H1 (cell line): ENCODE results near the gene U2AF1L4. TPM values are rescaled to one million over a fixed set of nuclear protein-coding genes. Genes with fewer than 3 reads are reported as not detected.

Source experiments
- CTCF ChIA-PET: fragments of 300-600 bp; sonication (Branson Sonifier 250); formaldehyde crosslinking; loops from one replicate; lab custom pipeline; 2021; ENCODE audit not compliant: partially characterized antibody; lab: Charles Lee
- POLR2A ChIA-PET: fragments of 300-600 bp; sonication (Branson Sonifier 250); formaldehyde crosslinking; loops from one replicate; lab custom pipeline; 2021; ENCODE audit warnings: inconsistent platforms; ENCODE audit not compliant: partially characterized antibody; lab: Charles Lee
- DNase-seq, 2 experiments: peaks; one replicate each; pipeline versions ENCODE4 v3.0.0 to v3.0.0-alpha.2; 2010 to 2022; ENCODE audit warnings: low spot score in 2 of 2, low read depth in 1 of 2, mixed read lengths in 1 of 2
- FAIRE-seq: peaks from 2 replicates; lab custom pipeline; 2011; peaks lifted over from hg19 to GRCh38; lab: Jason Lieb, UNC
- H2AFZ ChIP-seq: 2 replicates; pipeline ENCODE4 v1.8.1; 2012; ENCODE audit warnings: low read length, inconsistent platforms
- H2AK5ac ChIP-seq: 2 replicates; pipeline ENCODE4 v1.6.1; 2013; ENCODE audit warnings: low read depth, low read length
- H2BK120ac ChIP-seq: replicated peaks from 2 replicates; pipeline ENCODE3; 2013; ENCODE audit warnings: low read depth, low read length, inconsistent platforms
- H2BK12ac ChIP-seq: 2 replicates; pipeline ENCODE4 v1.6.1; 2013; ENCODE audit warnings: low read depth, low read length
- H2BK15ac ChIP-seq: 2 replicates; pipeline ENCODE4 v1.6.1; 2013; ENCODE audit warnings: low read length
- H2BK20ac ChIP-seq: 2 replicates; pipeline ENCODE4 v1.6.1; 2013; ENCODE audit warnings: low read length
- H2BK5ac ChIP-seq: 2 replicates; pipeline ENCODE4 v1.6.1; 2013; ENCODE audit warnings: low read depth, low read length
- H3K14ac ChIP-seq: 2 replicates; pipeline ENCODE4 v1.6.1; 2013; ENCODE audit warnings: inconsistent platforms; ENCODE audit not compliant: insufficient read length
- H3K18ac ChIP-seq: 2 replicates; pipeline ENCODE4 v1.6.1; 2013; ENCODE audit warnings: low read length; ENCODE audit errors: extremely low read depth
- H3K23ac ChIP-seq: 2 replicates; pipeline ENCODE4 v1.6.1; 2013; ENCODE audit warnings: inconsistent platforms; ENCODE audit not compliant: insufficient read length
- H3K23me2 ChIP-seq: 2 replicates; pipeline ENCODE4 v1.6.1; 2013; ENCODE audit warnings: low read depth, low read length
- H3K27ac ChIP-seq: 2 replicates; pipeline ENCODE4 v1.6.1; 2011; ENCODE audit warnings: low read depth, low read length, inconsistent platforms
- H3K27me3 ChIP-seq, 4 experiments: replicated peaks in 1 of 4; 1 replicate in 1 of 4; 2 replicates in 3 of 4; pipeline versions ENCODE4 v1.6.1 to v1.8.1; 2011 to 2013; ENCODE audit warnings: low read length in 3 of 4, mild to moderate bottlenecking in 3 of 4, inconsistent platforms in 2 of 4, mixed read lengths in 2 of 4, moderate library complexity in 1 of 4; ENCODE audit not compliant: control insufficient read depth in 3 of 4, insufficient read depth in 3 of 4; ENCODE audit errors: extremely low read depth in 1 of 4
- H3K36me3 ChIP-seq, 4 experiments: 2 replicates each; pipeline versions ENCODE4 v1.6.1 to v1.8.1; 2011 to 2013; ENCODE audit warnings: mild to moderate bottlenecking in 4 of 4, low read length in 3 of 4, moderate library complexity in 2 of 4, control low read depth in 1 of 4, inconsistent platforms in 1 of 4; ENCODE audit not compliant: insufficient read depth in 4 of 4, control insufficient read depth in 2 of 4
- H3K4ac ChIP-seq: replicated peaks from 2 replicates; pipeline ENCODE3; 2013; ENCODE audit warnings: low read length, low read depth, mixed read lengths, inconsistent platforms; ENCODE audit not compliant: insufficient read length
- H3K4me1 ChIP-seq, 4 experiments: replicated peaks in 1 of 4; 1 replicate in 1 of 4; 2 replicates in 3 of 4; pipeline versions ENCODE4 v1.6.1 to v1.8.1; 2011 to 2013; ENCODE audit warnings: low read length in 3 of 4, inconsistent platforms in 2 of 4, mixed read lengths in 1 of 4; ENCODE audit not compliant: insufficient read depth in 4 of 4, control insufficient read depth in 3 of 4
- H3K4me2 ChIP-seq, 2 experiments: 2 replicates each; pipeline versions ENCODE4 v1.6.1 to v1.8.1; 2011 to 2013; ENCODE audit warnings: low read depth in 2 of 2, low read length in 2 of 2, control low read depth in 1 of 2, inconsistent platforms in 1 of 2, mild to moderate bottlenecking in 1 of 2; ENCODE audit not compliant: insufficient read depth in 1 of 2
- H3K4me3 ChIP-seq, 4 experiments: fragments of 200-600, 300-600 bp in 1 of 4; sonication (generic), shearing (Covaris generic), sonication (Bioruptor Twin) in 1 of 4; 2 replicates each; pipeline versions ENCODE4 v1.5.1 to v1.8.1; 2011 to 2016; ENCODE audit warnings: low read length in 4 of 4, low read depth in 3 of 4, control low read depth in 2 of 4, inconsistent platforms in 2 of 4, mild to moderate bottlenecking in 2 of 4, mixed read lengths in 1 of 4, moderate library complexity in 1 of 4; ENCODE audit not compliant: insufficient read depth in 2 of 4; ENCODE audit errors: extremely low read depth in 1 of 4
- H3K56ac ChIP-seq: replicated peaks from 2 replicates; pipeline ENCODE3; 2013; ENCODE audit warnings: low read depth, mild to moderate bottlenecking, mixed read lengths, low read length, inconsistent platforms; ENCODE audit not compliant: insufficient read length
- H3K79me1 ChIP-seq: 2 replicates; pipeline ENCODE4 v1.6.1; 2013; ENCODE audit warnings: low read depth, low read length, control low read depth
- H3K79me2 ChIP-seq, 2 experiments: 2 replicates each; pipeline versions ENCODE4 v1.6.1 to v1.8.1; 2012 to 2013; ENCODE audit warnings: low read length in 2 of 2, mild to moderate bottlenecking in 2 of 2, inconsistent platforms in 1 of 2; ENCODE audit not compliant: insufficient read depth in 2 of 2, control insufficient read depth in 1 of 2
- H3K9ac ChIP-seq, 4 experiments: replicated peaks in 1 of 4; 1 replicate in 1 of 4; 2 replicates in 3 of 4; pipeline versions ENCODE4 v1.6.1 to v1.8.1; 2011 to 2013; ENCODE audit warnings: low read depth in 3 of 4, low read length in 3 of 4, control low read depth in 2 of 4, mild to moderate bottlenecking in 2 of 4, moderate library complexity in 2 of 4, inconsistent platforms in 1 of 4; ENCODE audit errors: extremely low read depth in 1 of 4
- H3K9me3 ChIP-seq, 2 experiments: 2 replicates each; pipeline versions ENCODE4 v1.6.1 to v1.8.1; 2012 to 2013; ENCODE audit warnings: mild to moderate bottlenecking in 2 of 2, moderate library complexity in 2 of 2, control low read depth in 1 of 2, inconsistent platforms in 1 of 2, low read depth in 1 of 2, low read length in 1 of 2, mixed read lengths in 1 of 2; ENCODE audit not compliant: insufficient read depth in 2 of 2
- H4K20me1 ChIP-seq, 2 experiments: replicated peaks in 1 of 2; 2 replicates each; pipeline versions ENCODE3 to v1.8.1; 2011 to 2013; ENCODE audit warnings: inconsistent platforms in 2 of 2, low read length in 2 of 2, mild to moderate bottlenecking in 1 of 2; ENCODE audit not compliant: insufficient read depth in 2 of 2, control insufficient read depth in 1 of 2
- H4K5ac ChIP-seq: 2 replicates; pipeline ENCODE4 v1.6.1; 2013; ENCODE audit warnings: low read length, low read depth, mixed read lengths, inconsistent platforms; ENCODE audit not compliant: insufficient read length
- H4K8ac ChIP-seq: 2 replicates; pipeline ENCODE4 v1.8.0; 2013; ENCODE audit warnings: mild to moderate bottlenecking, moderate library complexity, low read length, inconsistent platforms; ENCODE audit not compliant: insufficient read depth; ENCODE audit errors: extremely low read depth
- H4K91ac ChIP-seq: replicated peaks from 2 replicates; pipeline ENCODE3; 2013; ENCODE audit warnings: low read length, mixed read lengths, inconsistent platforms; ENCODE audit not compliant: insufficient read length
- CEBPB ChIP-seq: IDR thresholded peaks from 2 replicates; pipeline ENCODE4 v1.6.1; 2012; ENCODE audit warnings: low read depth, low read length
- CTBP2 ChIP-seq: IDR thresholded peaks from 2 replicates; pipeline ENCODE4 v1.7.0; 2011; ENCODE audit warnings: borderline replicate concordance, mild to moderate bottlenecking, moderate library complexity, mixed read lengths, low read length; ENCODE audit not compliant: insufficient read depth, insufficient read length
- EGR1 ChIP-seq: IDR thresholded peaks from 2 replicates; pipeline ENCODE4 v1.6.1; 2011; ENCODE audit warnings: low read depth, low read length, borderline replicate concordance
- EZH2 ChIP-seq: fragments of 200-600 bp; sonication (generic); IDR thresholded peaks from 2 replicates; pipeline ENCODE4 v1.7.1; 2012; ENCODE audit warnings: low read depth, mild to moderate bottlenecking, moderate library complexity, low read length, inconsistent platforms; ENCODE audit not compliant: severe bottlenecking
- POLR2AphosphoS5 ChIP-seq: IDR thresholded peaks from 2 replicates; pipeline ENCODE4 v1.6.1; 2011; ENCODE audit warnings: low read depth, low read length
- SAP30 ChIP-seq: fragments of 300-600 bp; sonication (generic); IDR thresholded peaks from 2 replicates; pipeline ENCODE4 v1.7.1; 2012; ENCODE audit warnings: low read length, moderate library complexity, mild to moderate bottlenecking, inconsistent platforms; ENCODE audit not compliant: insufficient read depth, insufficient replicate concordance
- SIN3A ChIP-seq, 2 experiments: IDR thresholded peaks in 1 of 2; conservative IDR thresholded peaks in 1 of 2; 2 replicates each; pipeline ENCODE4 v1.6.1; 2011 to 2012; ENCODE audit warnings: low read length in 2 of 2, improper control_type of control experiment in 1 of 2, low read depth in 1 of 2, mild to moderate bottlenecking in 1 of 2
- SUZ12 ChIP-seq: fragments of 200-600 bp; sonication (generic); IDR thresholded peaks from 2 replicates; pipeline ENCODE4 v1.6.1; 2012; ENCODE audit warnings: mild to moderate bottlenecking, inconsistent platforms, low read length, moderate library complexity, mixed read lengths
- TAF7 ChIP-seq: optimal IDR thresholded peaks from 2 replicates; pipeline ENCODE3; 2011; ENCODE audit warnings: low read depth, mild to moderate bottlenecking, inconsistent platforms, low read length, moderate library complexity, borderline replicate concordance
- YY1 ChIP-seq: IDR thresholded peaks from 2 replicates; pipeline ENCODE4 v1.6.1; 2011; ENCODE audit warnings: low read depth, mild to moderate bottlenecking, low read length
- WGBS, 2 experiments: shearing (Covaris generic) in 1 of 2; methylation state at CpG; one replicate each; pipeline versions ENCODE4 v1.1.6 to v1.1.7; 2013 to 2015; ENCODE audit warnings: low lambda C conversion rate in 2 of 2, mixed read lengths in 2 of 2, inconsistent platforms in 1 of 2, low coverage in 1 of 2, missing lambda C conversion rate in 1 of 2; ENCODE audit not compliant: insufficient replicate concordance in 2 of 2, insufficient coverage in 1 of 2, insufficient read length in 1 of 2; ENCODE audit errors: extremely low coverage in 1 of 2, missing lambda C conversion rate in 1 of 2; 5-methylcytosine and 5-hydroxymethylcytosine counted together
- polyA plus RNA-seq, 7 experiments: library from polyadenylated mRNA; depleted of rRNA in 3 of 7; stranded (reverse) in 5 of 7; unstranded in 2 of 7; fragments of >200 nt in 5 of 7; fragments of 200-250 nt in 2 of 7; gene quantifications; 1 replicate in 5 of 7; 2 replicates in 1 of 7; 4 replicates in 1 of 7; pipeline versions ENCODE4 v1.2.1 to v1.2.3, GENCODE V29; 2011 to 2013; ENCODE audit warnings: missing spikeins in 2 of 7, mixed read lengths in 2 of 7
- total RNA-seq: library from RNA; stranded (reverse); fragmentation: NEBNext Ultra II Directional; extraction: Animal tissue kit (Norgen Biotek cat#: 25700); gene quantifications from 2 replicates; pipeline ENCODE4 v1.2.1, GENCODE V29; 2021

Gene U2AF1L4
- total and polyA plus RNA-seq, 2 of the 8 experiments (the other 6 are each of a cell fraction or from before 2014, with no cell fraction given), result 15.1 to 32.7 TPM

DNA sequence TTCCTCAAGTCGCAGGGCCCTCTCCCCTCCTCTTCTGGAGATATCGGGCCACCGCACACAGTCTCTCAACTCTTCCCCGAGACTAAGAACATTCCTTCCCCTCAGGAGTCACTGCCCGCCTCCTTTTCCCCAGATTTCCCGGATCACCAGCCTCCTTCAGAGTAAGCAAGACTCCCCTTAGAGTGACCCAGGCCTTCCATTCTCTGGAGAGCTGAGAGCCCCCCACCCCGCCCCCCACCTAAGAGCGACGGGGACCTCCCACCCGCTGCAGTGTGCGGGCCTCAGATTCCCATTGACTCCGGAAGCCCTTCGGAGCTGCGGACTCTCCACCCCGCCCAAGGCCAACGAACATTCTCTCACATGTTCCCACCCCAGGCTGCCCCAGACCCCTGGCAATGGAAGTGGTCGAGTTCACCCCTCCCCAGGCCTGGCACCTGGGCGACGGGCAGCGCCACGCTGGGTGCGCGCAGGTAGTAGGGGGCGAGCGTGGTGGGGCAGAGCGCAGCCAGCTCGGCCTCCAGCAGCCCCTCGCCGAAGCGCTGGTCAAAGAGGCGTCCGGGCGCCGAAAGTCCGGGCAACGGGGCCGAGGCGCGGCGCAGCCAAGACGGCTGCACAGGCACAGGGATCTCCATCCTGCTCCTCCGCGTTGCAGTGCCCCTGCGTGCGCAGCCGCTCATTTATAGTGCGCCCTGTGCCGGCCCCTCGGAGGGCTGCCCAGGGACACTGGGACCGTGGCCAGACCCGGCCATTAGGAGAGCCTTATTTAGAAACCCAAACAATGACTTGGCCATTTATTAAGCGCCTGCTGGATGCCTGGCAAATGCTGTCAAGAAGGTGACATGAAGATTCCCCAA is 11.4 kb upstream of the U2AF1L4 start, which contains the start of gene HSPB6:
Gene HSPB6 (minus strand): TSS at position 653 of the 854 bp plus-strand sequence. CDS start 21 bp downstream, at position 632.
- Histone ChIP-seq H3K9ac (peak within 1 kb of the TSS in 1 of 4 experiments; percentile 50; a peak in 2 of 7 replicates), H2BK120ac (no peak within 1 kb of the TSS), H2AFZ (peak within 1 kb of the TSS; percentile 46; the same call in 1 of the 2 replicates), H3K9me3 (no peaks in the 10 kb centered on the region), H3K4ac (no peak within 1 kb of the TSS), H2BK20ac (no peak within 1 kb of the TSS), H4K5ac (peak within 1 kb of the TSS; percentile 39), H3K56ac (no peak within 1 kb of the TSS), H3K36me3 (peaks cover 0 to 7% (median 2%) of the 10 kb centered on the region in 4 experiments; a peak in 2 of 8 replicates), H2BK5ac (no peak within 1 kb of the TSS; the same call in none of the 2 replicates), H3K4me3 (peak within 1 kb of the TSS; percentile 95 to 100 (median 98)), H4K20me1 (peaks cover 0 to 6% of the 10 kb centered on the region in 2 experiments), H2BK15ac (peak within 1 kb of the TSS; percentile 81; the same call in 1 of the 2 replicates), H3K79me2 (peaks cover 0 to 6% of the 10 kb centered on the region in 2 experiments; a peak in 2 of 4 replicates), H3K23me2 (peaks cover 16% of the 10 kb centered on the region; the same call in 1 of the 2 replicates), H3K79me1 (peaks cover 4% of the 10 kb centered on the region), H3K23ac (no peak within 1 kb of the TSS), H4K8ac (no peak within 1 kb of the TSS; the same call in 1 of the 2 replicates), H3K4me1 (peaks cover 0 to 18% (median 11%) of the 10 kb centered on the region in 4 experiments; a peak in 5 of 7 replicates), H3K18ac (peak within 1 kb of the TSS; percentile 83), H2BK12ac (no peak within 1 kb of the TSS), H3K27ac (no peak within 1 kb of the TSS), H3K4me2 (peak within 1 kb of the TSS; percentile 95 to 98), H3K27me3 (peaks cover 0 to 17% (median 11%) of the 10 kb centered on the region in 4 experiments; a peak in 5 of 7 replicates), H2AK5ac (no peak within 1 kb of the TSS), H4K91ac (peak within 1 kb of the TSS; percentile 72), H3K14ac (no peak within 1 kb of the TSS)
- ChIA-PET CTCF (interaction anchor here (0.9 to 2.0 kb wide), 4 partner anchors 10 to 63 kb away, joined by 3 to 9 read pairs (median 4); no protein-coding TSS in a partner anchor), POLR2A (interaction anchor here (0.8 to 2.6 kb wide), 12 partner anchors 8 to 100 kb away, joined by 3 to 23 read pairs (median 5); partner anchors contain the start of genes KIRREL2, LIN37, PSENEN and U2AF1L4)
- 11% methylated on average over 36 of the region's 52 CpGs; no CpG with 5 or more reads in 1 of the 2 experiments for WGBS, 2 experiments
- FAIRE-seq (no peak), DNase-seq (no peak)
- TF ChIP-seq TAF7 (no peak), YY1 (no peak), CEBPB (no peak), SAP30 (no peak), SUZ12 (peak; percentile 34), SIN3A (conservative IDR thresholded peaks at IDR 0.05 in 1 of 2, IDR thresholded peaks at IDR 0.05 in 1 of 2; ENCODE audit: low read depth in 1 of 2, low read length in 2 of 2) (0 out of 4 replicates have a peak, but pooled peaks of 1 of the 2 experiments have one; percentile 31), POLR2AphosphoS5 (no peak), CTBP2 (no peak), EGR1 (no peak), EZH2 (peak; percentile 43)
